ENCODE measurements around the gene ADARB1. TPM values are rescaled to one million over a fixed set of nuclear protein-coding genes. Genes with fewer than 3 reads are reported as not detected.

ADARB1 gene
- total and polyA plus RNA-seq, 2 of the 8 experiments (the other 6 are each of a cell fraction or from before 2014, with no cell fraction given) = 4.7 to 14.9 TPM

DNA sequence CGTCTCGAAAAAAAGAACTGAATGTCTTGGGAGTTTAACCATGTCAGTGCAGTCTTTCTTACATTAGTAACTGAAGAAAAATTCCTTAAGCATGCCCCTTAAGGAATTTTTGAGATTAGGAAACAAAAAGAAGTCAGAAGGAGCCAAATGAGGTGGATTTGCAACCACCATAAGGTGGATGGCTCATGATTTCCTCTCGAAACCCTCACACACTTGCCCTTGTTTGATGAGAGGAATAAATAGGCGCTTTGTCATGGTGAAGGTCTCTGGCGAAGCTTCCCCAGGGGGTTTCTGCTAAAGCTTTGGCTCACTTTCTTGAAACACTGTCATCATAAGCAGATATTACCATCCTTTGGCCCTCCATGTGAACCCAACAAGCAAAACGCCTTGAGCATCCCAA, 145.1 kb downstream of the ADARB1 start:
- H2AFZ ChIP-seq (ENCODE audit: low read length) = no peak overlapping the region
- ChIA-PET CTCF (ENCODE audit: partially characterized antibody) (interaction anchor here (2.0 kb wide), 1 partner anchor 82 kb away, joined by 8 read pairs; no protein-coding TSS in a partner anchor), POLR2A (ENCODE audit: partially characterized antibody) (no interaction called here)
- no peak for DNase-seq (ENCODE audit: low read depth in 1 of 2, low spot score in 2 of 2)
- no peaks in the 10 kb centered on the region for H3K79me1 ChIP-seq (ENCODE audit: low read depth, low read length)
- no peaks in the 10 kb centered on the region for H3K79me2 ChIP-seq (ENCODE audit: control insufficient read depth in 1 of 2, insufficient read depth in 2 of 2, low read length in 2 of 2)
- H2BK12ac ChIP-seq (ENCODE audit: low read depth, low read length) = no peak overlapping the region
- no peak for FAIRE-seq
- no peak overlapping the region for H3K23ac ChIP-seq (ENCODE audit: insufficient read length)
- H2BK15ac ChIP-seq (ENCODE audit: low read length) = no peak overlapping the region
- H4K20me1 ChIP-seq (replicated peaks in 1 of 2; ENCODE audit: control insufficient read depth in 1 of 2, insufficient read depth in 2 of 2, low read length in 2 of 2) = no peaks in the 10 kb centered on the region
- no peak overlapping the region for H3K56ac ChIP-seq (replicated peaks; ENCODE audit: insufficient read length, low read depth, low read length)
- H2BK120ac ChIP-seq (replicated peaks; ENCODE audit: low read depth, low read length) = no peak overlapping the region
- no peak overlapping the region for H4K5ac ChIP-seq (ENCODE audit: insufficient read length, low read depth, low read length)
- no peak overlapping the region for H3K4me2 ChIP-seq (ENCODE audit: insufficient read depth in 1 of 2, low read depth in 2 of 2, low read length in 2 of 2)
- H3K14ac ChIP-seq (ENCODE audit: insufficient read length) = no peak overlapping the region
- no peak overlapping the region for H3K4ac ChIP-seq (replicated peaks; ENCODE audit: insufficient read length, low read depth, low read length)
- H3K36me3 ChIP-seq (ENCODE audit: control insufficient read depth in 2 of 4, insufficient read depth in 4 of 4, low read length in 3 of 4) = no peaks in the 10 kb centered on the region
- no peak overlapping the region for H2AK5ac ChIP-seq (ENCODE audit: low read depth, low read length)
- peaks cover 0 to 3% (median 0%) of the 10 kb centered on the region in 4 experiments; a peak in 1 of 7 replicates for H3K4me1 ChIP-seq (replicated peaks in 1 of 4; ENCODE audit: control insufficient read depth in 3 of 4, insufficient read depth in 4 of 4, low read length in 3 of 4)
- no peak overlapping the region for H3K9ac ChIP-seq (replicated peaks in 1 of 4; ENCODE audit: extremely low read depth in 1 of 4, low read depth in 3 of 4, low read length in 3 of 4)
- 92% methylated on average over 6 of the region's 6 CpGs; no CpG with 5 or more reads in 1 of the 2 experiments for WGBS, 2 experiments (ENCODE audit: extremely low coverage in 1 of 2, insufficient coverage in 1 of 2, insufficient read length in 1 of 2, insufficient replicate concordance in 2 of 2, low coverage in 1 of 2, low lambda C conversion rate in 2 of 2, missing lambda C conversion rate in 1 of 2)
- H3K27me3 ChIP-seq (replicated peaks in 1 of 4; ENCODE audit: control insufficient read depth in 3 of 4, extremely low read depth in 1 of 4, insufficient read depth in 3 of 4, low read length in 3 of 4) = no peaks in the 10 kb centered on the region
- H3K18ac ChIP-seq (ENCODE audit: extremely low read depth, low read length) = no peak overlapping the region
- no peak for TF ChIP-seq BCL11A (IDR thresholded peaks at IDR 0.05; ENCODE audit: low read depth in 2 of 2, low read length in 2 of 2)
- 0 out of 4 replicates have a peak, but pooled peaks cover 0 to 3% of the 10 kb centered on the region in 2 experiments for H3K9me3 ChIP-seq (ENCODE audit: insufficient read depth in 2 of 2, low read depth in 1 of 2, low read length in 1 of 2)
- no peaks in the 10 kb centered on the region for H3K23me2 ChIP-seq (ENCODE audit: low read depth, low read length)
- no peak overlapping the region for H3K4me3 ChIP-seq (ENCODE audit: extremely low read depth in 1 of 4, insufficient read depth in 2 of 4, low read depth in 3 of 4, low read length in 4 of 4)
- no peak overlapping the region for H3K27ac ChIP-seq (ENCODE audit: low read depth, low read length)
- H4K91ac ChIP-seq (replicated peaks; ENCODE audit: insufficient read length, low read length) = no peak overlapping the region
- H4K8ac ChIP-seq (ENCODE audit: extremely low read depth, insufficient read depth, low read length) = no peak overlapping the region
- no peak overlapping the region for H2BK5ac ChIP-seq (ENCODE audit: low read depth, low read length)
- H2BK20ac ChIP-seq (ENCODE audit: low read length) = no peak overlapping the region

All from H1 (cell line).